GM18868 (cell line): Measurements from ENCODE around the gene MLPH.

ENCODE experiments used
- ATAC-seq: cut with Tn5 transposase; IDR thresholded peaks from one replicate; pipeline ENCODE4 v1.9.1; 2021; ENCODE audit warnings: mild to moderate bottlenecking, moderate library complexity; ENCODE audit not compliant: unreplicated experiment

MLPH gene

DNA sequence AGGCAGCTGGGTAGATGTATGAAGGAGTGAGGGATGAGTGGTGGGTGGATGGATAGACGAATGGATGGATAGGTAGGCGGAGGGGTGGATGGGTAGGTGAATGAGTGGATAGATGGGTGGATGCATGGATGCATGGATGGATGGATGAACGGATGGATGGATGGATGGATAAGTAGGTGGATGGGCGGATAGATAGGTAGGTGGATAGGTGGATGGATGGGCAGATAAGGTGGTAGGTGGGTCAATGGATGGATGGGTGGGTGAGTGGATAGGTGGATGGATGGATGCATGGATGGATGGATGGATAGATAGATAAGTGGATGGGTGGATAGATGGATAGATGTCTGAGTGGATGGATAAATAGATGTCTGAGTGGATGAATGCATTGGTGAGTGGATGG is 30.1 kb downstream of the MLPH start:
- ATAC-seq: no peak

DNA sequence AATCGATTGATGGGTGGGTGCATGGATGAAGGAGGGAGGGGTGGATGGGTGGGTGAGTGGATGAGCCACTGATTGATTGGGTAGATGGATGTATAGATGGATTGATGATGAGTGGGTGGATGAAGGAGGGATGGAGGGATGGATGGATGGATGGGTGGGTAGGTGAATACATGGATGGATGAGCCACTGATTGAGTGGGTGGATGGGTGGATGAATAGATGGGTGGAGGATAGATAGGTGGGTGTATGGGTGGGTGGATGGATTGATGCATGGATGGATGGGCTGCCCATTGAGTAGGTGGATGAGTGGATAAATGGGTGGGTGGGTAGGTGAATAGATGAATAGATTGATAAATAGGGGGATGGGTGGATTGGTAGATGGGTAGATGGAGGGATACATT is 30.9 kb downstream of the MLPH start:
- ATAC-seq: no peak

DNA sequence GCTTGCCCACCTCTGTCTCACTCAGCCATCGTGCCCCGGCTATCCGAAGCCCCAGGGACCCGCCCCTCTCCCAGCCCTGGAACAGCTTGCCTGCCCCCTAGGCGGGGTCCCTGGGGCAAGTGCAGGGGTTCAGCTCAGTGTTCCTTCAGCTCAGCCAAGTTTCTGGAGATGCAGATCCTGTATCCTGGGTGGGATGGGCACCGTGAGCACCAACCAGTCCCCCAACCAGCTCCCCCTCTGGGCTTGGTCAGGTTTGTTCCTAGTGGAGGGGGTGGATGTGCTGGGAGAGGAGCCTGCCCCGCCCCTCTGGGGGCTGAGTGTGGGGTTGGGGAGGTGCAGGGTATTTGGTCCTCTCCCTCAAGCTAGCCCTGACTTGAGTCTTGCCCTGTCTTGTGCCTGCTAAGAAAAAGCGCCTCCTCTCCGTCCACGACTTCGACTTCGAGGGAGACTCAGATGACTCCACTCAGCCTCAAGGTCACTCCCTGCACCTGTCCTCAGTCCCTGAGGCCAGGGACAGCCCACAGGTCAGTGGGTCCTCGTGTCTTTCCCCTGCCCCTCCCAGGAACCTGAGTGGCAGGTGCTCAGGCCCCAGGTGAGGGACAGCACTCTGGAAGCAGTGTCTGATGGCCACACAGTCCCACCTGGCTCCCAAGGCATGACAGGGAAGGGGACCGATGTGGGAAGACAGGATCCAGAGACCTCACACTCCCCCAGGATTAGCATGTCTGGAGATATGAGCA is 32.6 kb downstream of the MLPH start:
- ATAC-seq: no peak

DNA sequence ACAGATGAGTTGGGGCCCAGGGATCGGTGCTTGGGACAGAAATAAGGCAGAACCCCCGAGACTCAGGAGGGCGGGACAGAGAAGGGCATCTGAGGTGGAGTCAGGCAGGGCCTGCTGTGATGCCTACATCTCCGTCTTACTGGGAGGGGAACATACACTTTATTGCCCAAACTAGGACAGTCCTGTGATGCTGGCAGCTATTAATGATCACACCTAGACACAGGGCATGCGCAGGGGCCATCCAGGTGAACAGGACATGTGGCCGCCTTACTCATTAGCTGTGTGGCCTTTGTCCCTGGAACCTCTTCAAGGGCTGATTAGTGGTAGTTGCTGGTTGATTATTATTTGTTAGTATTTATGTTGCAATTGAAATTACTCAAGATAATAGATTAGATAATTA is 33.2 kb downstream of the MLPH start:
- no peak for ATAC-seq

DNA sequence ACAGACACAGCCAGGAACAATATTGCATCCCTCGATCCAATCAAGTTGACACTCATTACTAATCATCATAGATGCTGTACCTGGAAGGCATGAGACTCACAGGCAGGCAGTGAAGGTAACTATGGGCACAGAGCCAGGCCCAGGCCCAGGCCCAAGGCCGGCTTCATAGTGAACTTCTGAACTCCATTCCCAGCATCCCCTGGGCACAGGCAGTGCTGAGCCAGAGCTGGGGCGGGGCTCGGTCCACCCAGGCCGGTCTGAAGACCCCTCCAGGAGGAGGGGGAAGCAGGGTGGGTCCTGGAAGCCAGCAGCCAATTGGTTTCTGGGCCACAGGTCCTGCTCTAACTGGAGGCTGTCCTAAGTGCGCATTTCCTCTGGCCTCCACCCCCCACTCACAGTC is 37.6 kb downstream of the MLPH start:
- ATAC-seq: no peak

DNA sequence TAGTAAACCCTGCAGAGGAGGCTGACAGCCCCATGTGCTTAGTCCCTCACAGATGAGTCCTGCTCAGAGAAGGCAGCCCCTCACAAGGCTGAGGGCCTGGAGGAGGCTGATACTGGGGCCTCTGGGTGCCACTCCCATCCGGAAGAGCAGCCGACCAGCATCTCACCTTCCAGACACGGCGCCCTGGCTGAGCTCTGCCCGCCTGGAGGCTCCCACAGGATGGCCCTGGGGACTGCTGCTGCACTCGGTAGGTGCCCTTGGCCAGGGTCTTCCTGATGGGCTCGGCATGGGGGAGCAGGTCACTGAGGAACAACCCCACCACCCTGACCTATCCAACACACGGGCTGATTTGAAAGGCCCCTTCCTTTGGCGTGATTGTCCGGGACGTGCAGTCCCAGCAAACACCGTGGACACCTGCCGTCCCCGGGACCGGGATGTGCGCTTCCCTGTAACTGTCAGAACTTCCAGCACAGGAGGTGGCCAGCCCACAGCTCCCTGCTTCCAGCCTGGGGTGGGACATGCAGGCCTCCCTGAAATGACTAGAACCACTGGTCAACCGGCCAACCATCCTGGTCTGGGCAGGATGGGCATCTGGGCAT is 38.6 kb downstream of the MLPH start:
- ATAC-seq: no peak

DNA sequence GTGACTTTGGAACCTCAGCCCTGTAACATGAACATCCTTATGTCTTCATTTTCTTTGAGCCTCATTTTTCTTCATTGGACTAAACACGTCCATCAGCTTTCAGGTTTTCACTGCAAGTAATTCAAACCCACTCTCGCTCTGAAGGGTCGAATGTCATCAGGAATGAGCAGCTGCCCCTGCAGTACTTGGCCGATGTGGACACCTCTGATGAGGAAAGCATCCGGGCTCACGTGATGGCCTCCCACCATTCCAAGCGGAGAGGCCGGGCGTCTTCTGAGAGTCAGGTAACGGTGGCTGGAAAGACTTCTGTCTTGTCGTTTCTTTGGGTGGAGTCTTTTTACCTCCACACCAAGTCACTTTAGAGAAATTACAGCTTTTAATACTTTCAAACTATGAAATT is 40.2 kb downstream of the MLPH start:
- no peak for ATAC-seq

DNA sequence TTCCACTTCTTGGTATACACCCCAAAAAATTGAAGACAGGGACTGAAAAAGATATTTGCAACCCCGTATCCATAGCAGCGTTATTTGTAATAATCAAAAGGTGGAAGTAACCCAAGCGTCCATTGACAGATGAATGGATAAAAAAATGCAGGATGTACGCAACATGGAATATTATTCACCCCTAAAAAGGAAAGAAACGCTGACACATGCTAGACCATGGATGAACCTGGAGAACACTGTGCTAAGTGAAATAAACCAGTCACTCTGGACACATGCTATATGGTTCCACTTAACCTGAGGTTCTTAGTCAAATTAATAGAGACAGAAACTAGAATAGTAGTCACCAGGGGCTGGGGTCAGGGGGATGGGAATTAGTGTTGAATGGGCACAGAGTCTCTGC is 40.7 kb downstream of the MLPH start:
- no peak for ATAC-seq

DNA sequence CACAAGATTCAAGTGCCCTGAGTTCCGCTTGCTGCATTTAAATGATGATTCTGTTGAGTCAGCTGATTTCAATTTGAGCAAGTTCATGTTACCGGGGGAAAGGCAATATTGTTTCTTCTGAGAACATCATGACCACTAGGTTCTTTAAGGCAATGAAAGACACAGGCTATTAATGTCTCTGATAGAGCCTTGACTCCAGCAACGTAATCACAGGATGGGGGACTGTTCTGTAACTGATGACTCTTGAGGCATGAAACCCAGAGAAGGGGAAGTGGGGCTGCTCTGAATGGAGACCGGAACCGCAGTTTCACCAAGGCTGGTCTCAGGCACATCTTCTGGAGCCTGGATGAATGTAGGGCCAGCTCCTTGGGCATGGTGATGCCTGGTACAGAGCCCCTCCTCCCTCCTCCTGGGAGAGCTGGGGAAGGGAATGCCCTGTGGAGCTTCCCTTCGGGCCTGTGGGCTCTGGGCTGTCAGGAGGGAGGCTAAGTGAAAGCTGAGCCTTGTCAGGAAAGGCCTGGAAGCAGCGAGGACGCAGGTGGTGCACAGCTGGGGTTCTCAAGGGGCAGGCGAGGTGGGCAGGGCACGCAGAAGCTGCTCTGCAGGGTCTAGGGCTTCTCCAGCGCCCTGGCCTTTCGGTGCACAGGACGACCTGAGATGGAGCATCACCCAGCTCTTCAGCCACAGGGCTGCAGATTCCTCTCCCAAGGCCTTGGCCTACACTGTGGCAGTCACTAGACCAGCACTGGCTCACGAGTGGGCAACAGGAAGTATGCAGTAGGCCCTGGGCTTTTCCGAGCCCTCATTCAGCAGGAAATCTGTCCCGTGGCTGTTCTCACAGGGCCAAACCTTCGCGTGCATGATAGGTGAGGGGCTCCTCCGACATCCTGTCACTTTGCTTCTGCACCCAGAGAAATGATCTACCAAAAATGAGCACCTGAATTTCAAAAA is 42.7 kb downstream of the MLPH start:
- no peak for ATAC-seq

GRCh38 chr2:237530472-237531433 is 43.7 kb downstream of the MLPH start:
- ATAC-seq: no peak

- ATAC-seq: no peak
Observed at GRCh38 chr2:237532160-237532559, 45.1 kb downstream of the MLPH start.

- ATAC-seq: no peak
Observed at GRCh38 chr2:237533668-237534161, 46.7 kb downstream of the MLPH start.

GRCh38 chr2:237534380-237534779 is 47.3 kb downstream of the MLPH start:
- no peak for ATAC-seq

DNA sequence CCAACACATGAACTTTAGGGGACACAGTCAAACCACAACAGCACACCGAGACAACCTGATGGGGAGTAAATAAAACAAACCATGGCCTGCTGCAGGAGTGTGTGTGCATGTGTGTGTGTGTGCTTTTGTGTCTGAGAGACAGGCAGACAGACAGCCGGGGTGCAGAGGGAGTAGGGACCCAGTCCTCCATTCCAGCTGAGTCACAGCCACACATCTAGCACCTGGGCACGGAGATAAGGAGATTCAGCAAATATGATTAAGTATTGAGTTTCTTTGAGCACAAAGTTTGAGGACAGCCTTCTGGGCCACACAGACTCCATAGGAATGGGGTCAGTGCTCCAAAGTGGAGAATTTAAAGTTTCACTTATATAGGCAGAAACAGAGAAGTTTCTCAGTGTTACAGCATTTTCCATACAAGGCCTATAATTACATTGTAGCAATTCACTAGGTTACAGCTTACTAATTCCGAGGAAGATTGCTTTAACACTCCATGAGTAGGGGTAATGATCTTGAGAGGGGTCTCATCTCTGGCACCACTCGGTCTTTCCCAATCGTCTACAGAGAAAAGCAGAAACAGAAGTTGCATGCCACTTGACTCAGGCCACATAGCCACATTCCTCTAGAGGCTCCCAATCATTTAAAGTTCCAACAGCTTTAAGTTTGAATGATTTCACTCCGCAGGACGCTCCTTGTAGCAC is 48.5 kb downstream of the MLPH start:
- ATAC-seq: no peak

- no peak for ATAC-seq
Observed at GRCh38 chr2:237536083-237536415, 49.0 kb downstream of the MLPH start.

DNA sequence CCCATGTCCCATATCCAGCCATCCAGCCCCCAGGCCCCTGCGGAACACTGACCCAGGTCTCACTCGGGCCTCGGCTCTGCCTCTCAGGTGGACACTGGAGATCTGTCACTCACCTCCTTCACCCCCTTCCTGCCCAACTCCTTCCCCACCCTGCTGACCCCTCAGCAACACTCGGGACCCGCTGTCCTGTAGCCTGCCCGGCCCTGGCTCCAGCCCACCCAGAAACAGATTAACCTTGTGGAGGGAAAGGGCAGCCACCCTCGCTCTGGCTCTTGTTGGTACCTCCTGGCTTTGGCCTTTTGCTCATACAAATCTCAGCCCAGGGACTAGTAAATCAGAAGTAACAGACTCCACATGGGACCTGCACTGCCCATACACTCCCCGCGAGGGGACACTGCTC is 49.6 kb downstream of the MLPH start:
- no peak for ATAC-seq

GRCh38 chr2:237538001-237538720 is 51.1 kb downstream of the MLPH start:
- ATAC-seq: no peak

DNA sequence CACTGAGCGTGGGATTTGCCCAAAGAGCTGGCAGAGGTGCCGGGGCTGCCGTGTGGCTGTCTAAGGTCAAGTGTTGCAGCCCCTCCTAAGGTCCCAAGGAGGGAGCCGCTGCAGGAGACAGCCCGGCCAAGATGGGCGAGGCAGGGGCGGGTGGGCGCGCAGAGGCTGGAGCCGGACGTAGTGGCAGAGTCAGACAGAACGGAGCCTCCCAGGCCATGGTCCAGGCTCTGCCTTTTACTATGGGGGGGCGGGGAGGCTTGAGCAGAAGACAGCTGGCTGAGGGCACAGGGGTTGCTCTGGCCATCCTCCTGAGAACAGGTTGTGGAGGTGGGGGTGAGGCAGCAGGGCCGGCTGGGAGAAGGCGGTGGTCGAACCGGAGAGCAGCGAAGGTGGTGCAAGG is 51.9 kb downstream of the MLPH start:
- ATAC-seq: no peak

DNA sequence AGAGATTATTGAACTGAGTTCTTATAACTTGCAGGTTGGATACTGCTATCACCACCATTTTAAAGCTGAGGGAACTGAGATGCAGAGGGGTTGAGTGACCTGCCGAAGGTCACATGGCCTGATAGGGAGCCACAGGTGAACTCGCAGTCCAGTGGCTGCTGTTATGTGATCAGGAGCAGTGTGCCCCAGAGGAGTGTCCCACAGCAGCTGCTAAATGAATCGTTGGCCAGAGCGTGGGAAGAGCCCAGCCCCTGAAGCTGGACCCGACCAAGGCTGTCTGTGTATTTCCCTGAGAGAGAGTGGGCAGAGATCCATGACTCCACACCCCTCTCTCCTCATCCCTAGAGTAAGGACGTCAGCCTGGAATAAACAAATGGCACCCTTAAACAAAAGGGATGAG is 52.6 kb downstream of the MLPH start:
- ATAC-seq: no peak
